ENCODE results near the gene SPIN2A. TPM values are rescaled to one million over a fixed set of nuclear protein-coding genes. Genes with fewer than 3 reads are reported as not detected.
"Not testable (repeated sequence)": the region's sequence is repeated elsewhere in the genome, so short reads cannot be mapped to it uniquely, and the experiment has no call there.

SPIN2A gene
- total and polyA plus RNA-seq, 2 experiments from 2014 or later: 0.59 TPM; not detected in 1

DNA sequence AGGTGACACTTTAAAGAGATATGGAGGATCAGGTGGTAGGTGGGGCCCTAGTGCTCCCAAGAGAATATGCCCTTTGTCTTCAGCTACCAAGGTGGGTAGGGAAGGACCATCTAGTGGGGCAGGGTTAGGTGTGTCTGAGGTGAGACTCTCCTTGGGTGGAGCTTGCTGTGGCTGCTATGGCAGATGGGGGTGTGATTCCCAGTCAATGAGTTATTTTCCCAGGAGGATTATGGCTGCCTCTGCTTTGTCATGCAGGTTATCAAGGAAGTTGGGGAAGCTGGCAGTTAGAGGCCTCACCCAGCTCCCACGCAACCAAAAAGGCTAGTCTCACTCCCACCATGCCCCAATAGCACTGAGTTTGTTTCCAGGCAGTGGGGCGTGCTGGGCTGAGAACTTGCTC is 18.0 kb upstream of the SPIN2A start:
- no peaks in the 10 kb centered on the region for H3K4me1 ChIP-seq (ENCODE audit: insufficient read depth)
- H3K36me3 ChIP-seq (ENCODE audit: low read depth): no peaks in the 10 kb centered on the region
- no peak overlapping the region for H2AFZ ChIP-seq
- H3K4me2 ChIP-seq (ENCODE audit: unreplicated experiment): no peak overlapping the region
- H3K9me3 ChIP-seq (ENCODE audit: low read depth): no peaks in the 10 kb centered on the region
- H3K27ac ChIP-seq: no peak overlapping the region
- no peaks in the 10 kb centered on the region for H3F3A ChIP-seq (ENCODE audit: insufficient read depth)
- WGBS, 2 experiments (ENCODE audit: low coverage in 1 of 2, low lambda C conversion rate in 2 of 2, missing lambda C conversion rate in 2 of 2): 64 to 71% methylated on average over 1 to 2 of the region's 2 CpGs
- no peak overlapping the region for H3K4me3 ChIP-seq
- H3K9ac ChIP-seq: no peak overlapping the region
- in situ Hi-C loops (cut with MboI): no loop called here
- DNase-seq: no peak
- H4K20me1 ChIP-seq (ENCODE audit: insufficient read depth): no peaks in the 10 kb centered on the region
- H3K27me3 ChIP-seq (replicated peaks; ENCODE audit: insufficient read depth): no peaks in the 10 kb centered on the region
- no peaks in the 10 kb centered on the region for H3K79me2 ChIP-seq (ENCODE audit: insufficient read depth)
- TF ChIP-seq EZH2phosphoT487 (IDR thresholded peaks at IDR 0.05; ENCODE audit: insufficient read depth, low read depth) (no peak), EZH2 (IDR thresholded peaks at IDR 0.05; ENCODE audit: insufficient read depth, poor library complexity, severe bottlenecking) (no peak)
- no peaks in the 10 kb centered on the region for H3K9me2 ChIP-seq (ENCODE audit: insufficient read depth)

DNA sequence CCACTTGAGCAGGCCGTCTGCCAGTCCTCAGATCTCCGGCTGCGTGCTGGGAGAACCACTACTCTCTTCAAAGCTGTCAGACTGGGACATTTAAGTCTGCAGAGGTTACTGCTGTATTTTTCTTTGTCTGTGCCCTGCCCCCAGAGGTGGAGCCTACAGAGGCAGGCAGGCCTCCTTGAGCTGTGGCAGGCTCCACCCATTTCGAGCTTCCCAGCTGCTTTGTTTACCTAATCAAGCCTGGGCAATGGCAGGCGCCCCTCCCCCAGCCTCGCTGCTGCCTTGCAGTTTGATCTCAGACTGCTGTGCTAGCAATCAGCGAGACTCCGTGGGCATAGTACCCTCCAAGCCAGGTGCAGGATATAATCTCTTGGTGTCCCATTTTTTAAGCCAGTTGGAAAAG is 15.0 kb upstream of the SPIN2A start:
- H3K36me3 ChIP-seq (ENCODE audit: low read depth); H2AFZ ChIP-seq; H3K9me3 ChIP-seq (ENCODE audit: low read depth); H3K4me3 ChIP-seq; H3K9ac ChIP-seq; H4K20me1 ChIP-seq (ENCODE audit: insufficient read depth); in situ Hi-C loops (cut with MboI); H3F3A ChIP-seq (ENCODE audit: insufficient read depth); H3K4me1 ChIP-seq (ENCODE audit: insufficient read depth); H3K79me2 ChIP-seq (ENCODE audit: insufficient read depth); H3K27ac ChIP-seq; DNase-seq; H3K27me3 ChIP-seq (replicated peaks; ENCODE audit: insufficient read depth); H3K4me2 ChIP-seq (ENCODE audit: unreplicated experiment); H3K9me2 ChIP-seq (ENCODE audit: insufficient read depth): not testable (repeated sequence)
- WGBS, 2 experiments (ENCODE audit: low coverage in 1 of 2, low lambda C conversion rate in 2 of 2, missing lambda C conversion rate in 2 of 2): 20 to 80% methylated on average over 1 to 7 of the region's 8 CpGs

DNA sequence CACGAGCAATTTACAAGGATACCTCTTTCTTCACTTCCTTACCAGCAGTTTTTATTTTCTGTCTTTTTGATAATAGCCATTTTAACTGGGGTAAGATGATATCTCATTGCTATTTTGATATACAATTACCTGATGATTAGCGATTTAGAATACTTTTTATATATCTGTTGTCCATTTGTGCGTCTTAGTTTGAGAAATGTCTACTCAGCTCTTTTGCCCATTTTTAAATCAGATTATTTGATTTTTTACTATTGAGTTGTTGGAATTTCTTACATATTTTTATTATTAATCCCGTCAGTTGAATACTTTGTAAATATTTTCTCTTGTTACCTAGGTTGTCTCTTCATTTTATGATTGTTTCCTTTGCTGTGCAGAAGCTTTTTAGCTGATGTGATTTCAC is 1.5 kb upstream of the SPIN2A start:
- Histone ChIP-seq H3K4me2 (ENCODE audit: unreplicated experiment) (no peak overlapping the region), H3K9me3 (ENCODE audit: low read depth) (no peaks in the 10 kb centered on the region), H3K4me1 (ENCODE audit: insufficient read depth) (no peaks in the 10 kb centered on the region), H3K36me3 (ENCODE audit: low read depth) (no peaks in the 10 kb centered on the region), H3K9ac (no peak overlapping the region), H4K20me1 (ENCODE audit: insufficient read depth) (no peaks in the 10 kb centered on the region), H3K4me3 (no peak overlapping the region), H3K27ac (no peak overlapping the region), H3F3A (ENCODE audit: insufficient read depth) (no peaks in the 10 kb centered on the region), H3K79me2 (ENCODE audit: insufficient read depth) (no peaks in the 10 kb centered on the region), H2AFZ (no peak overlapping the region), H3K27me3 (replicated peaks; ENCODE audit: insufficient read depth) (no peaks in the 10 kb centered on the region), H3K9me2 (ENCODE audit: insufficient read depth) (no peaks in the 10 kb centered on the region)
- in situ Hi-C loops (cut with MboI): no loop called here
- TF ChIP-seq EZH2phosphoT487 (IDR thresholded peaks at IDR 0.05; ENCODE audit: insufficient read depth, low read depth) (no peak), EZH2 (IDR thresholded peaks at IDR 0.05; ENCODE audit: insufficient read depth, poor library complexity, severe bottlenecking) (no peak)
- DNase-seq: no peak
- WGBS, 2 experiments (ENCODE audit: low coverage in 1 of 2, low lambda C conversion rate in 2 of 2, missing lambda C conversion rate in 2 of 2): 57 to 65% methylated on average over 4 of the region's 4 CpGs

- TF ChIP-seq EZH2 (IDR thresholded peaks at IDR 0.05; ENCODE audit: insufficient read depth, poor library complexity, severe bottlenecking): no peak
- no peak for TF ChIP-seq EZH2phosphoT487 (IDR thresholded peaks at IDR 0.05; ENCODE audit: insufficient read depth, low read depth)
- Histone ChIP-seq H3K4me3 (no peak overlapping the region), H2AFZ (no peak overlapping the region), H3K27ac (no peak overlapping the region), H3K36me3 (ENCODE audit: low read depth) (no peaks in the 10 kb centered on the region), H3K4me2 (ENCODE audit: unreplicated experiment) (no peak overlapping the region), H3K79me2 (ENCODE audit: insufficient read depth) (no peaks in the 10 kb centered on the region), H3K27me3 (replicated peaks; ENCODE audit: insufficient read depth) (no peaks in the 10 kb centered on the region), H3K9me3 (ENCODE audit: low read depth) (no peaks in the 10 kb centered on the region), H3K9me2 (ENCODE audit: insufficient read depth) (no peaks in the 10 kb centered on the region), H4K20me1 (ENCODE audit: insufficient read depth) (no peaks in the 10 kb centered on the region), H3K4me1 (ENCODE audit: insufficient read depth) (no peaks in the 10 kb centered on the region), H3K9ac (no peak overlapping the region), H3F3A (ENCODE audit: insufficient read depth) (no peaks in the 10 kb centered on the region)
- in situ Hi-C loops (cut with MboI): no loop called here
- WGBS, 2 experiments (ENCODE audit: low coverage in 1 of 2, low lambda C conversion rate in 2 of 2, missing lambda C conversion rate in 2 of 2): 0 to 8% methylated on average over 1 of the region's 1 CpG
- peak; percentile 1 for DNase-seq
Observed at GRCh38 chrX:57137501-57137900, 304 bp upstream of the SPIN2A start.

GRCh38 chrX:57136589-57136988 is 608 bp downstream of the SPIN2A start:
- H3K4me1 ChIP-seq (ENCODE audit: insufficient read depth); H3K79me2 ChIP-seq (ENCODE audit: insufficient read depth); H3K9me2 ChIP-seq (ENCODE audit: insufficient read depth); H3K27me3 ChIP-seq (replicated peaks; ENCODE audit: insufficient read depth); in situ Hi-C loops (cut with MboI); DNase-seq; H3F3A ChIP-seq (ENCODE audit: insufficient read depth); H3K9me3 ChIP-seq (ENCODE audit: low read depth); H3K27ac ChIP-seq; H3K36me3 ChIP-seq (ENCODE audit: low read depth); H4K20me1 ChIP-seq (ENCODE audit: insufficient read depth); H3K4me2 ChIP-seq (ENCODE audit: unreplicated experiment); H3K4me3 ChIP-seq; H3K9ac ChIP-seq; H2AFZ ChIP-seq: not testable (repeated sequence)
- 91% methylated on average over 1 of the region's 3 CpGs; no CpG with 5 or more reads in 1 of the 2 experiments for WGBS, 2 experiments (ENCODE audit: low coverage in 1 of 2, low lambda C conversion rate in 2 of 2, missing lambda C conversion rate in 2 of 2)

All from GM23248 (cell line).